ENCODE results near the gene PLK2.

PLK2 gene

GRCh38 chr5:58481066-58481676 lies 21.3 kb upstream of the PLK2 start:
- DNase-seq (ENCODE audit: low read depth, low spot score), result no peak

GRCh38 chr5:58477760-58478376 lies 18.0 kb upstream of the PLK2 start:
- DNase-seq (ENCODE audit: low read depth, low spot score), result no peak

DNA sequence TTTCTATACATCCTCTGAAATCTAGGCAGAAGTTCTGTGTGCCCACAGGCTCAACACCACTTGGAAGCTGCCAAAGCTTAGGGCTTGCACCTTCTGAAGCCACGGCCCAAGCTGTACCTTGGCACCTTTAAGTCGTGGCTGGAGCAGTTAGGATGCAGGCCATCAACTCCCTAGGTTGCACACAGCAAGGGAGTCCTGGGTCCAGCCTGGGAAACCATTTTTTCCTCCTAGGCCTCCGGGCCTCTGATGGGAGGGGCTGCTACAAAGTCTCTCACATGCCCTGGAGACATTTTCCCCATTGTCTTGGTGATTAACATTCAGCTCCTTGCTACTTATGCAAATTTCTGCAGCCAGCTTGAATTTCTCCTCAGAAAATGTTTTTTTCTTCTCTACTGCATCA lies 15.5 kb upstream of the PLK2 start:
- no peak for DNase-seq (ENCODE audit: low read depth, low spot score)

- DNase-seq (ENCODE audit: low read depth, low spot score), result no peak
Observed at GRCh38 chr5:58469896-58470295, 10.0 kb upstream of the PLK2 start.

GRCh38 chr5:58466939-58467338 lies 7.1 kb upstream of the PLK2 start:
- no peak for DNase-seq (ENCODE audit: low read depth, low spot score)

DNA sequence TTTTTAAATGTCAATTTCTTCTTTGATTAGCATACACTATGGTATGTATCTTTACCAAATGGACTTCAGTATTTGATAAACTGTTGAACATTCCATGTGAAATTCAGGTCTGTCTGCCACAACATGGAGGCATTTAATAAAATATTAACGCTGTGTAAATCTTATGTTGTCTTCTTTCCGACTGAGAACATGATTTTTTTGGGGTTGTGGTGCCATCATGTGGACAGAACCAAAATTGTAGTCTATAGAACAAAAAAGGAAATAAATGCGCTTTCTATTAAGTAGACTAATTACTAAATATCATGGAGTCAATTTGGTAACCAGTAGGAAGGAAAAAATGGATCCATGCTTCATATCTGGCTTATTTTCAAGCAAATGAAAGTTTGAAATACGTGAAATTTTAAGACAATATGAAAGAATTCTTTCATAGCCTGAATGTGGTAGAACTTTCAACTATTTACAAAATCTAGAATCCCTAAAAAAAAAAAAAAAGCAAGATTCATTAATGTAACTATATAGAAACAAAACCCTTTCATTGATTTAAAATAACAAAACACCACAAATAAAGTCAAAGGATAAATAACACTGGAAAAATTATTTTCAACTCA lies 2.8 kb upstream of the PLK2 start:
- no peak for DNase-seq (ENCODE audit: low read depth, low spot score)

GRCh38 chr5:58462154-58462553 lies 2.3 kb upstream of the PLK2 start:
- DNase-seq (ENCODE audit: low read depth, low spot score), result no peak

DNA sequence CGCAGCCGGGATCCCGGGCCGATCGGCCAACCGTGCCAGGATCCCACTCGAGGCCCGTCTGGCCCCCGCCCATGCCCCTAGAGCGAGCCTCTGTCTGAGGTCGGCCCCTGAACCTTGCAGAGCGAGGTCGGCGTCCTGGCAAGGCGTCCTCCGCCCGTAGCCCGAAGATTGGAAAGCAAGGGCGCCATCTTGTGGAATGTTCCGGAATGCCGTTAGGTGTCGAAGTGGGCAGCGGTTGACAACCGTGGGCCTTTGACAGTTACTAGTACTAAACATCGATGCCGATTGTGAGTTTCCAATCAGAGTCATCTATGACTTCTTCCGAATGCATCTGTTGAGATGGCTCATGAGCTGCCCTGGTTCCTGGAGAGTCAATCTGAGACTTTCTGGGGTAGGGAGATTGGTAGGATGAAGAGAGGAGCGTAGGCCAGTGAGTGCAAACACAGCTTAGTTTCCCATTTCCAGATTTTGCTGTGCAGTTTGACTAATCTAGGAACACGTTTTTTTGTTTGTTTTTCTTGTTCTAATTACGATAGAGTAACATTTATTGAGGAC lies 923 bp upstream of the PLK2 start:
- DNase-seq (ENCODE audit: low read depth, low spot score), result no peak

DNA sequence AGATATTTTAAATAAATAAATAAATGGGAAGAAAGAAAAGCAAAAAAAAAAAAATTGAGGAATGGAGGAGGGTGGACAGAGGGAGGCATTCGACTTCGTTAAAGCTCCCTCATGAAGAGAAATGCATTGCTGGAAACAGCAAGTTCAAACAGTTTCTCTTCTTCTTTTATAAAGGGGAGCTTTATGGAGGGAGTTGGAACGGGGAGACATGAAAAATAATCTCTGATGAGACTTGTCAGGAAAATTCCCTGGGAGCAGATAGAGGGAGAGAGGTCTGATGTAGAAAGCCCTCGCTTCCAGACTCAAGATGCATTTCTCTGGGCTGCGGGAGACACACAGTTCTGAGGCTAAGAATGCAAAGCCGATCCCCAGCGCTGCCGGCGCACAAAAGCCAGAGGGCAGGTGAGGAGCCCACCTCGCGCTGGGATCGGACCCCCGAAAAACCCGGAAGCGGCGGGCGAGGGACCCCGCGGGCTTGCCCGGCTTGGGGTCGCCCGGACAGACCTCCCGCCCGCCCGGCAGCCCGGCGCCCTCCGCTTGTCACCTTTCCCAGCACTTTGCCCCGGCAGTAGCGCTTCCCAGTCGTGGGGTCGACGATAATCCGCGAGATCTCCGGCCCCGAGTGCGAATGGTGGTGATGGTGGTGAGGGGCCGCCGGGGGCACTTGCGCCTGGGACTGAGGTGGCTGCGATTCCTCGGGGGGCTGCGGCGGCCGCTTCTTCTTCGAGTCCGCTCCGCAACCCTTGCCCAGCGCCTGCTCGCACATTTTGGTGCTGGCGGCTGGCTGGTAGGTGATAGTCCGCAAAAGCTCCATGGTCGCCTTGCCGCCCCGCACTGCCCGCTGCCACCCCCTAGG lies 512 bp downstream of the PLK2 start:
- DNase-seq (ENCODE audit: low read depth, low spot score), result no peak

DNA sequence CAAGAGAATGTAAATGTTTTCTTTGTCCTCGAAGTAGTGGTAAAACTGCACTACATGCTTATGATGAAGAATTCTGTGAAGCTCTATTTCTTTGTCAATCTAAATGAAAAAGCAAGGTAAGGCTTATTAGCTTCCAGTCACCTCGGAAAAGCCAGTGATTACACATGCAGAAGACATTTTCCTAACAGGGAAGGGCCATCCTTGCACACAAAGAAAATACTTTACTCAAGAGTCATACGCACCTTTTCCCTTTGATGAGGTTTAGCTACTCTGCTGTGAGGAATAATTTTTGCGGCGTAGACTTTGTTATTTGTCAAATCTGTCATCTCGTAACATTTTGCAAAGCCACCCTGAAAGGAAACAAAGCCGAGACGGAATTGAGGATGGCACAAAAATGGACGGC lies 1.1 kb downstream of the PLK2 start:
- no peak for DNase-seq (ENCODE audit: low read depth, low spot score)

DNA sequence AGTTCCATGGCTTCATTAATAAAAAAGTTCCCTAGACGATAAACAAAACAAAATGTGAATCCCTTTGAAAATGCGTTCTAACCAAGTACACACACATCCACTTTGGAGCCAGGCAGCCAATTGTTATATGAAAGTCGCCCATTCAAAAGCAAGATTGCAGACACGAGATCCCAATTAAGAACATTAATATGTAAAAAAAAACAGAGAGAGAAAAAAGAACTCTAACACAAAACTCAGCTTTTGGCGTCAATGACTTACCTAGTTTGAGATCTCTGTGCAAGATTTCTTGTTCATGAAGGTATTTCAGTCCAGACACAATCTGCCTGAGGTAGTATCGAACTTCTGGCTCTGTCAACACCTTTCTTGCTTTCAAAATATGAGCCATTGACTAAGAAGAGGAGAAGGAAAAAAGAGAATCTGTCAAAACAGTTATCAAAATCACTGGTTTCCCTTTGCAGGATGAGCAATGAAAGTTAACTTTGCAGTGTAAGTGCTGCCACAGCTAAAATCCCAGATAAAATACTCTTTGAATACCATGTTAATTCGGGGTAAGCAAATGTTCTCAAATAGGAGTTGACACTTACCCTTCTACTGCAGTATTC lies 1.6 kb downstream of the PLK2 start:
- DNase-seq (ENCODE audit: low read depth, low spot score), result no peak

DNA sequence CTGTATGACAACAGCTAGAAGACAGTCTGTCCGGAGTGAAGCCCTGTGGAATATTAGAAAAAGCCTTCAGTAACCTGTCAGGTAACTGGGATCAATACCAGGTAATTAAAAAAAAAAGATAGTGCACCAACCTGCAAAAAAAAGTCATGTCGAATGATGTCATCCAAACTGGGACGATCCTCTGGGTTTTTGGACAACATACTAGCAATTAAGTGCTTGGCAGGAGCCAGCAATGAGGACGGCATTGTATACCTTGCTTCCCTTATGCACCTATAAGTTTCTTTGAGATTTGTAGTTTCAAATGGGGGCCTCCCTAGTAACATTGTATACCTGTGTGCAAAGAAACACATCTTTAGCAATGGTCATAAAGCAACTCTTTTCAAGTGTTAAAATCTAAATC lies 2.8 kb downstream of the PLK2 start:
- no peak for DNase-seq (ENCODE audit: low read depth, low spot score)

DNA sequence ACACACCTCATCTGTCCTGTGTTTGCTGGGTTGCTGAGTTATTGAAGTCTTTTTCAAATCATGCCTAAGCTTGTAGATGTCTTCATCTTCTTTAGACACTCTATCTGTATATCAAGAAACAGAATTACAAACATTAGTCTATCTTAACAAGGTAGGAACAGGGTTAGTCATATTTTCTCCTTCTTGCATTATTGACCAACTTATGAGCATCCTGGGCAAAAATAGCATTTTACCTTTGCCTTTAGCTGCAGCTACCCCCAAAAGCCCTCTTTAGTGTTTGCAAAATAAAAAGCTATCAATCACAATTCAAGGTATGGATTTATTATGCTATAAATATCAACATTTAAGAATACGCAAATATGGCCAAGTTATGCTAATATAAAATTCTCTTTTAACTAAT lies 3.4 kb downstream of the PLK2 start:
- DNase-seq (ENCODE audit: low read depth, low spot score), result no peak

DNA sequence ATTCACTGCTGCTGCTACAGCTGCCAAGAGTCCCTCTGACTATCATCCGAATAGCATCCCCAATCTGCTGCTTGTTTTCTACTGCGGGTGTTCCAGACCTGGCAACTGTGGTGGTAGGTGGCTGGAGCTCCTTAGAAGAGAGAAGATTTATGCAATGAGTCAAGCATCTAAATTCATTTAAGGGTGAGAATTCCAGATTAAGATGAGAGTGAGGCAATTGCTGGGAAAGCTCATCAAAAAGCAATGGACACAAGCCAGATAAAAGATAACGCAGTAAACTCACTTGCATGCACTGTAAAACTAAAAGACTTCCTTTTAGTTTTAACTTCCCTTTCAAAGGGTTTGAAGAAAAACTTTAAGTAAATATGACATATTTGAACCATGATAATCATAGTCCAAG lies 3.9 kb downstream of the PLK2 start:
- no peak for DNase-seq (ENCODE audit: low read depth, low spot score)

DNA sequence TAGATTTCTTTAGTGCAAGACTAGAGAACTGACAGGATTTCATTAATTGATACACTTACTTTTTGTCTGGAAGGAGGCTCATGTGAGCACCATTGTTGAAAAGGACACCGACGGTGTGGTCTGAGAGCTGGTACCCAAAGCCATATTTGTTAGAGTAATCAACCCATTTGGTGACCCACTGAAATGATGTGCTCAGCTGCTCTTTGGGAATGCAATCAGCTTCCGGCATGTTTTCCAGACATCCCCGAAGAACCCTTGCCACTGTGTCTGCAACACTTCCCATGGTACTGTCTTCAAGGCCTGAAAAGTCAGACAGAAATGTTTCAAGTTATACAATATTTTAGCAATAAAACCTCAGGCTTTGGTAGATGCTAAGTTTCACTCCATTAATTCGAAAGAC lies 4.4 kb downstream of the PLK2 start:
- no peak for DNase-seq (ENCODE audit: low read depth, low spot score)

GRCh38 chr5:58455066-58455465 lies 4.8 kb downstream of the PLK2 start:
- no peak for DNase-seq (ENCODE audit: low read depth, low spot score)

- no peak for DNase-seq (ENCODE audit: low read depth, low spot score)
Observed at GRCh38 chr5:58454025-58454424, 5.9 kb downstream of the PLK2 start.

DNA sequence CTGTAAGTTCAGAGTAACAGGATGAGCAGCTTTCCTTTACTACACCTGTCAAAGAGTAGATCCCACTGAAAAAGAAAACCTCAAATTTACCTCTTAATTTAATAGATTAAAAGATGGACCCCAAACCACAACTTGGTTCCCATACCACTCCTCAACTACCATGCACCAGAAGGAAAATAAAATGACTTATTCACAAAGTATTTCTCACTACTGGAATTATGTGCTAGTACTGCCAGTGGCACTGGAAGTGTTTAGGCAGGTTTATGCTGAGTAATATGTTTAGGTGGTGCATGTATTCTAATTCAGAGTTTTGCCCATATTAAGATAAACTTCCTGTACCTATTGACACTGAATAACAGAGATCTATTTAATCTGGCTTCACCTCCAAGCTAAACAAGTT lies 6.6 kb downstream of the PLK2 start:
- no peak for DNase-seq (ENCODE audit: low read depth, low spot score)

- no peak for DNase-seq (ENCODE audit: low read depth, low spot score)
Observed at GRCh38 chr5:58452566-58453258, 7.2 kb downstream of the PLK2 start.

DNA sequence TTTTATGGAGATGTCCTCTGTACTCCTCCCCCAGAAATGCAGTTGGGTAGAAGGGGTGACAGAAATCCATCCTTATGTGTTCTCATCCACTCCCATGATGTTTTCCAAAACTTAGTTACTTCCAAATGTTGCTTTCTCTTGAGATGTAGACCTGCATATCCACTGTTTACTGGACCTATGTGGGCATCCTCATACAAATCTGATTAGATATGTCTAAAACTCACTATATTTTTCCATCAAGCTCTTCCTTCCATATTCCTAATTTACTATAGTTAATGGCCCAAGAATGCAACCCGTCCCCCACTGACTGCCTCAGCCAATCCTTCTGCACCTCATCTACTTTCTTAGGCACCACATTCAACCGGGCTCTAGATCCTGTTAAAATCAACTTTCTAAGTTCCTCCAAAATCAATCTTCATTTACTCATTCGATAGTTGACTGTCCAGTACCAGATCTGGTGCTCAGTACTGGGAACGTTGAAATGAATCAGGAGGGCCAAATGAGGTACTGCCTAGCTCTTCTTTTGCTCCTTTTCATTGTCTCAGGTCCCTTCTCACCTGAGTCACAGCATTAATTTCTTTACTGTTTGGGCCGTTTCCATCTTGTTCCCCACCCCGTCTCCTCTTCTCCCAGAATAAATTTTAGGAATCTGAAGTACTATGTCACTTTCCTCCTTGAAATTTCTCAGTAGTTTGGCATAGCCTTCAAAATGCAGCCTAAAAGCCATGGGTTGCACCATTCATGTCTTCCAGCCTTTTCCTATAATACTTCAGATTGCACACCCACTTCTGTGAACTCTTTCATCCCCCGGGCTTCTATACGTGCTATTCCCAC lies 7.9 kb downstream of the PLK2 start:
- no peak for DNase-seq (ENCODE audit: low read depth, low spot score)
